Measurements from ENCODE around the gene SLC35A1.

- TF ChIP-seq CTCF (IDR thresholded peaks at IDR 0.05) (no peak), POLR2A (IDR thresholded peaks at IDR 0.05) (no peak)
These were observed 41.5 kb upstream of the SLC35A1 start for GRCh38 chr6:87431263-87431662.

Measured in testis (tissue), 2 donors.